HAP-1 (cell line): ENCODE measurements around the gene DGCR8.
A peak's percentile ranks its signal among the peaks of the same experiment; 100 is the strongest.

Experiments
- DNase-seq, 2 experiments: peaks; one replicate each; pipeline ENCODE4 v3.0.0-alpha.2; 2016 to 2020; ENCODE audit warnings: low spot score in 2 of 2
- H3K27me3 ChIP-seq: fragments of 250-450 bp; sonication (Bioruptor Pico); 2 replicates; pipeline ENCODE4 v1.5.1; 2020; ENCODE audit warnings: low read depth, mild to moderate bottlenecking, moderate library complexity
- H3K36me3 ChIP-seq: fragments of 250-450 bp; sonication (Bioruptor Pico); replicated peaks from 2 replicates; pipeline ENCODE4 v1.5.1; 2020; ENCODE audit warnings: mild to moderate bottlenecking
- H3K4me1 ChIP-seq: fragments of 250-450 bp; sonication (Bioruptor Pico); 2 replicates; pipeline ENCODE4 v1.5.1; 2020; ENCODE audit warnings: mild to moderate bottlenecking
- H3K4me3 ChIP-seq: fragments of 250-450 bp; sonication (Bioruptor Pico); 2 replicates; pipeline ENCODE4 v1.5.1; 2020; ENCODE audit warnings: mild to moderate bottlenecking, moderate library complexity
- H3K9me3 ChIP-seq: fragments of 250-450 bp; sonication (Bioruptor Pico); 2 replicates; pipeline ENCODE4 v1.5.1; 2020; ENCODE audit warnings: mild to moderate bottlenecking, moderate library complexity
- in situ Hi-C: fragments of 300-500 bp; cut with MboI; formaldehyde crosslinking; loops from 3 replicates; pipeline ENCODE4 v1.14.3; 2020; ENCODE audit warnings: low sequenced_read_pairs, inconsistent platforms, mixed read lengths

Gene DGCR8

GRCh38 chr22:20118300-20119020, 38.4 kb downstream of the DGCR8 start:
- Histone ChIP-seq H3K9me3 (no peaks in the 10 kb centered on the region), H3K4me3 (peak overlapping the region; percentile 84), H3K4me1 (peaks cover 9% of the 10 kb centered on the region), H3K27me3 (no peaks in the 10 kb centered on the region), H3K36me3 (peaks cover 76% of the 10 kb centered on the region)
- DNase-seq: no peak
- in situ Hi-C loops: no loop called here

GRCh38 chr22:20121856-20122415, 41.9 kb downstream of the DGCR8 start:
- H3K9me3 ChIP-seq: no peaks in the 10 kb centered on the region
- peaks cover 9% of the 10 kb centered on the region for H3K4me1 ChIP-seq
- in situ Hi-C loops: no loop called here
- no peak for DNase-seq
- peaks cover 84% of the 10 kb centered on the region for H3K36me3 ChIP-seq
- no peaks in the 10 kb centered on the region for H3K27me3 ChIP-seq
- H3K4me3 ChIP-seq: no peak overlapping the region

GRCh38 chr22:20123366-20124082, 43.5 kb downstream of the DGCR8 start:
- in situ Hi-C loops: no loop called here
- DNase-seq: no peak
- Histone ChIP-seq H3K27me3 (no peaks in the 10 kb centered on the region), H3K36me3 (peaks cover 82% of the 10 kb centered on the region), H3K9me3 (no peaks in the 10 kb centered on the region), H3K4me3 (no peak overlapping the region), H3K4me1 (peaks cover 7% of the 10 kb centered on the region)

- H3K9me3 ChIP-seq: no peaks in the 10 kb centered on the region
- H3K4me1 ChIP-seq: peaks cover under 1% of the 10 kb centered on the region
- in situ Hi-C loops: no loop called here
- H3K36me3 ChIP-seq: peaks cover 75% of the 10 kb centered on the region
- no peaks in the 10 kb centered on the region for H3K27me3 ChIP-seq
- no peak overlapping the region for H3K4me3 ChIP-seq
- DNase-seq: no peak
These were observed 44.2 kb downstream of the DGCR8 start for GRCh38 chr22:20124083-20124787.

- H3K36me3 ChIP-seq: peaks cover 63% of the 10 kb centered on the region
- no peak for DNase-seq
- H3K4me1 ChIP-seq: no peaks in the 10 kb centered on the region
- H3K9me3 ChIP-seq: no peaks in the 10 kb centered on the region
- in situ Hi-C loops: no loop called here
- no peaks in the 10 kb centered on the region for H3K27me3 ChIP-seq
- H3K4me3 ChIP-seq: no peak overlapping the region
These were observed 45.4 kb downstream of the DGCR8 start for GRCh38 chr22:20125201-20126174.

- in situ Hi-C loops: no loop called here
- Histone ChIP-seq H3K36me3 (peaks cover 53% of the 10 kb centered on the region), H3K27me3 (no peaks in the 10 kb centered on the region), H3K4me1 (no peaks in the 10 kb centered on the region), H3K9me3 (no peaks in the 10 kb centered on the region), H3K4me3 (no peak overlapping the region)
- no peak for DNase-seq
These were observed 46.4 kb downstream of the DGCR8 start for GRCh38 chr22:20126284-20127029.

GRCh38 chr22:20127318-20127868, 47.4 kb downstream of the DGCR8 start:
- Histone ChIP-seq H3K36me3 (peaks cover 44% of the 10 kb centered on the region), H3K27me3 (no peaks in the 10 kb centered on the region), H3K4me3 (no peak overlapping the region), H3K4me1 (no peaks in the 10 kb centered on the region), H3K9me3 (no peaks in the 10 kb centered on the region)
- DNase-seq: no peak
- in situ Hi-C loops: no loop called here

GRCh38 chr22:20127869-20128618, 48.0 kb downstream of the DGCR8 start:
- no peaks in the 10 kb centered on the region for H3K9me3 ChIP-seq
- H3K4me1 ChIP-seq: no peaks in the 10 kb centered on the region
- H3K27me3 ChIP-seq: no peaks in the 10 kb centered on the region
- H3K36me3 ChIP-seq: peaks cover 43% of the 10 kb centered on the region
- in situ Hi-C loops: no loop called here
- H3K4me3 ChIP-seq: no peak overlapping the region
- no peak for DNase-seq

GRCh38 chr22:20128619-20128901, 48.5 kb downstream of the DGCR8 start:
- Histone ChIP-seq H3K4me1 (no peaks in the 10 kb centered on the region), H3K36me3 (peaks cover 40% of the 10 kb centered on the region)
- in situ Hi-C loops: no loop called here

GRCh38 chr22:20128902-20129746, 49.1 kb downstream of the DGCR8 start:
- DNase-seq: peak; percentile 34 to 71
- Histone ChIP-seq H3K4me1 (no peaks in the 10 kb centered on the region), H3K4me3 (no peak overlapping the region), H3K36me3 (peaks cover 34% of the 10 kb centered on the region), H3K27me3 (no peaks in the 10 kb centered on the region), H3K9me3 (no peaks in the 10 kb centered on the region)
- in situ Hi-C loops: no loop called here

More at GRCh38 chr22:20128619-20128901, 48.5 kb downstream of the DGCR8 start:
- Histone ChIP-seq H3K4me3 (no peak overlapping the region), H3K27me3 (no peaks in the 10 kb centered on the region), H3K9me3 (no peaks in the 10 kb centered on the region)
- no peak for DNase-seq

- no peak for DNase-seq
- no peak overlapping the region for H3K4me3 ChIP-seq
- H3K27me3 ChIP-seq: no peaks in the 10 kb centered on the region
- in situ Hi-C loops: no loop called here
- no peaks in the 10 kb centered on the region for H3K4me1 ChIP-seq
- no peaks in the 10 kb centered on the region for H3K9me3 ChIP-seq
- H3K36me3 ChIP-seq: peaks cover 29% of the 10 kb centered on the region
These were observed 49.6 kb downstream of the DGCR8 start for GRCh38 chr22:20129747-20130014.
